ENCODE results near the gene YOD1.

YOD1 gene

GRCh38 chr1:207070811-207071210 is 19.8 kb upstream of the YOD1 start:
- Histone ChIP-seq H2BK12ac (ENCODE audit: low read length in 2 of 2) (no peak overlapping the region), H3K27me3 (ENCODE audit: control insufficient read depth in 1 of 2, insufficient read depth in 1 of 2, low read length in 2 of 2) (no peaks in the 10 kb centered on the region), H2AFZ (ENCODE audit: low read depth, low read length) (no peak overlapping the region), H2AK5ac (ENCODE audit: low read length, severe bottlenecking) (no peak overlapping the region), H3K9ac (ENCODE audit: low read length) (no peak overlapping the region), H3K4ac (ENCODE audit: low read depth in 1 of 2, low read length in 2 of 2) (no peak overlapping the region), H3K23ac (ENCODE audit: low read length in 2 of 2) (peak overlapping the region in 1 of 2 experiments; percentile 16), H2BK15ac (ENCODE audit: low read depth, poor library complexity, severe bottlenecking) (no peak overlapping the region), H3K4me2 (ENCODE audit: low read length, poor library complexity, severe bottlenecking) (no peak overlapping the region), H3K18ac (ENCODE audit: low read depth in 1 of 2, low read length in 2 of 2) (no peak overlapping the region), H3K14ac (ENCODE audit: low read length in 2 of 2) (no peak overlapping the region), H3K79me1 (replicated peaks; ENCODE audit: low read length, poor library complexity, severe bottlenecking) (no peaks in the 10 kb centered on the region), H3K9me3 (ENCODE audit: control insufficient read depth, low read length) (no peaks in the 10 kb centered on the region), H3K27ac (ENCODE audit: low read length, poor library complexity, severe bottlenecking) (no peak overlapping the region), H3K4me1 (ENCODE audit: control insufficient read depth, insufficient read depth, low read depth, low read length) (no peaks in the 10 kb centered on the region), H2BK120ac (ENCODE audit: low read depth, low read length) (no peak overlapping the region), H2BK5ac (ENCODE audit: low read depth, low read length, poor library complexity, severe bottlenecking) (no peak overlapping the region), H3K36me3 (ENCODE audit: control insufficient read depth in 1 of 2, insufficient read depth in 2 of 2, low read depth in 1 of 2, low read length in 2 of 2) (peaks cover 21 to 69% of the 10 kb centered on the region in 2 experiments), H4K91ac (ENCODE audit: low read length) (no peak overlapping the region), H4K8ac (ENCODE audit: low read length) (no peak overlapping the region), H3K4me3 (ENCODE audit: insufficient read depth in 1 of 2, low read depth in 1 of 2, low read length in 2 of 2) (peak overlapping the region in 1 of 2 experiments; percentile 31)
- 100% methylated on average over 2 of the region's 4 CpGs for WGBS
- no peak for DNase-seq

- Histone ChIP-seq H2BK120ac (ENCODE audit: low read depth, low read length) (no peak overlapping the region), H4K8ac (ENCODE audit: low read length) (no peak overlapping the region), H3K27me3 (ENCODE audit: control insufficient read depth in 1 of 2, insufficient read depth in 1 of 2, low read length in 2 of 2) (no peaks in the 10 kb centered on the region), H3K23ac (ENCODE audit: low read length in 2 of 2) (no peak overlapping the region), H4K91ac (ENCODE audit: low read length) (no peak overlapping the region), H2AK5ac (ENCODE audit: low read length, severe bottlenecking) (no peak overlapping the region), H3K4ac (ENCODE audit: low read depth in 1 of 2, low read length in 2 of 2) (no peak overlapping the region), H3K36me3 (ENCODE audit: control insufficient read depth in 1 of 2, insufficient read depth in 2 of 2, low read depth in 1 of 2, low read length in 2 of 2) (peaks cover 21 to 70% of the 10 kb centered on the region in 2 experiments), H3K4me1 (ENCODE audit: control insufficient read depth, insufficient read depth, low read depth, low read length) (no peaks in the 10 kb centered on the region), H2BK12ac (ENCODE audit: low read length in 2 of 2) (no peak overlapping the region), H3K9me3 (ENCODE audit: control insufficient read depth, low read length) (no peaks in the 10 kb centered on the region), H3K79me1 (replicated peaks; ENCODE audit: low read length, poor library complexity, severe bottlenecking) (no peaks in the 10 kb centered on the region), H3K14ac (ENCODE audit: low read length in 2 of 2) (no peak overlapping the region), H2AFZ (ENCODE audit: low read depth, low read length) (no peak overlapping the region), H3K9ac (ENCODE audit: low read length) (no peak overlapping the region), H2BK15ac (ENCODE audit: low read depth, poor library complexity, severe bottlenecking) (no peak overlapping the region), H3K18ac (ENCODE audit: low read depth in 1 of 2, low read length in 2 of 2) (no peak overlapping the region), H3K27ac (ENCODE audit: low read length, poor library complexity, severe bottlenecking) (no peak overlapping the region), H2BK5ac (ENCODE audit: low read depth, low read length, poor library complexity, severe bottlenecking) (no peak overlapping the region), H3K4me3 (ENCODE audit: insufficient read depth in 1 of 2, low read depth in 1 of 2, low read length in 2 of 2) (no peak overlapping the region), H3K4me2 (ENCODE audit: low read length, poor library complexity, severe bottlenecking) (no peak overlapping the region)
- no peak for DNase-seq
- 94% methylated on average over 5 of the region's 5 CpGs for WGBS
These were observed 19.0 kb upstream of the YOD1 start for GRCh38 chr1:207069858-207070506.

GRCh38 chr1:207069061-207069460 is 18.1 kb upstream of the YOD1 start:
- H3K23ac ChIP-seq (ENCODE audit: low read length in 2 of 2), result no peak overlapping the region
- H3K27ac ChIP-seq (ENCODE audit: low read length, poor library complexity, severe bottlenecking), result no peak overlapping the region
- no peak overlapping the region for H2AK5ac ChIP-seq (ENCODE audit: low read length, severe bottlenecking)
- no peaks in the 10 kb centered on the region for H3K27me3 ChIP-seq (ENCODE audit: control insufficient read depth in 1 of 2, insufficient read depth in 1 of 2, low read length in 2 of 2)
- H3K36me3 ChIP-seq (ENCODE audit: control insufficient read depth in 1 of 2, insufficient read depth in 2 of 2, low read depth in 1 of 2, low read length in 2 of 2), result peaks cover 21 to 74% of the 10 kb centered on the region in 2 experiments
- H2BK12ac ChIP-seq (ENCODE audit: low read length in 2 of 2), result no peak overlapping the region
- H3K14ac ChIP-seq (ENCODE audit: low read length in 2 of 2), result no peak overlapping the region
- H3K4me3 ChIP-seq (ENCODE audit: insufficient read depth in 1 of 2, low read depth in 1 of 2, low read length in 2 of 2), result no peak overlapping the region
- WGBS, result 45% methylated on average over 2 of the region's 3 CpGs
- no peak for DNase-seq
- no peak overlapping the region for H3K4me2 ChIP-seq (ENCODE audit: low read length, poor library complexity, severe bottlenecking)
- no peak overlapping the region for H3K9ac ChIP-seq (ENCODE audit: low read length)
- no peaks in the 10 kb centered on the region for H3K79me1 ChIP-seq (replicated peaks; ENCODE audit: low read length, poor library complexity, severe bottlenecking)
- no peak overlapping the region for H2BK120ac ChIP-seq (ENCODE audit: low read depth, low read length)
- H4K91ac ChIP-seq (ENCODE audit: low read length), result no peak overlapping the region
- H3K9me3 ChIP-seq (ENCODE audit: control insufficient read depth, low read length), result no peaks in the 10 kb centered on the region
- no peak overlapping the region for H2AFZ ChIP-seq (ENCODE audit: low read depth, low read length)
- H4K8ac ChIP-seq (ENCODE audit: low read length), result no peak overlapping the region
- no peak overlapping the region for H2BK15ac ChIP-seq (ENCODE audit: low read depth, poor library complexity, severe bottlenecking)
- H3K4me1 ChIP-seq (ENCODE audit: control insufficient read depth, insufficient read depth, low read depth, low read length), result no peaks in the 10 kb centered on the region
- no peak overlapping the region for H3K4ac ChIP-seq (ENCODE audit: low read depth in 1 of 2, low read length in 2 of 2)
- no peak overlapping the region for H3K18ac ChIP-seq (ENCODE audit: low read depth in 1 of 2, low read length in 2 of 2)
- H2BK5ac ChIP-seq (ENCODE audit: low read depth, low read length, poor library complexity, severe bottlenecking), result no peak overlapping the region

- Histone ChIP-seq H2AFZ (ENCODE audit: low read depth, low read length) (no peak overlapping the region), H3K27me3 (ENCODE audit: control insufficient read depth in 1 of 2, insufficient read depth in 1 of 2, low read length in 2 of 2) (no peaks in the 10 kb centered on the region), H4K91ac (ENCODE audit: low read length) (no peak overlapping the region), H3K18ac (ENCODE audit: low read depth in 1 of 2, low read length in 2 of 2) (no peak overlapping the region), H2AK5ac (ENCODE audit: low read length, severe bottlenecking) (no peak overlapping the region), H3K9me3 (ENCODE audit: control insufficient read depth, low read length) (no peaks in the 10 kb centered on the region), H3K27ac (ENCODE audit: low read length, poor library complexity, severe bottlenecking) (no peak overlapping the region), H3K4me1 (ENCODE audit: control insufficient read depth, insufficient read depth, low read depth, low read length) (no peaks in the 10 kb centered on the region), H3K9ac (ENCODE audit: low read length) (no peak overlapping the region), H3K14ac (ENCODE audit: low read length in 2 of 2) (no peak overlapping the region), H2BK5ac (ENCODE audit: low read depth, low read length, poor library complexity, severe bottlenecking) (no peak overlapping the region), H2BK15ac (ENCODE audit: low read depth, poor library complexity, severe bottlenecking) (no peak overlapping the region), H3K36me3 (ENCODE audit: control insufficient read depth in 1 of 2, insufficient read depth in 2 of 2, low read depth in 1 of 2, low read length in 2 of 2) (peaks cover 27 to 87% of the 10 kb centered on the region in 2 experiments), H3K4me2 (ENCODE audit: low read length, poor library complexity, severe bottlenecking) (no peak overlapping the region), H4K8ac (ENCODE audit: low read length) (no peak overlapping the region), H2BK12ac (ENCODE audit: low read length in 2 of 2) (no peak overlapping the region), H3K23ac (ENCODE audit: low read length in 2 of 2) (no peak overlapping the region), H2BK120ac (ENCODE audit: low read depth, low read length) (no peak overlapping the region), H3K4me3 (ENCODE audit: insufficient read depth in 1 of 2, low read depth in 1 of 2, low read length in 2 of 2) (no peak overlapping the region), H3K79me1 (replicated peaks; ENCODE audit: low read length, poor library complexity, severe bottlenecking) (no peaks in the 10 kb centered on the region), H3K4ac (ENCODE audit: low read depth in 1 of 2, low read length in 2 of 2) (no peak overlapping the region)
- DNase-seq, result no peak
- 100% methylated on average over 3 of the region's 5 CpGs for WGBS
These were observed 16.7 kb upstream of the YOD1 start for GRCh38 chr1:207067665-207068064.
